ENCODE data around the gene C1GALT1.

- no peak for TF ChIP-seq CTCF (IDR thresholded peaks at IDR 0.05)
- no peak for TF ChIP-seq POLR2A (IDR thresholded peaks at IDR 0.05)
- TF ChIP-seq POLR2AphosphoS5 (IDR thresholded peaks at IDR 0.05; ENCODE audit: insufficient read depth in 1 of 2, low read depth in 1 of 2), result no peak
Measured at GRCh38 chr7:7180725-7181449, 1.5 kb upstream of the C1GALT1 start.

All from vagina (tissue), 2 donors.